GM12872 (cell line): ENCODE measurements around the gene TUBGCP2.

Source experiments
- TF ChIP-seq, protein P1 (sequence below): IDR thresholded peaks from 3 replicates; pipeline ENCODE4 v1.5.1; 2011; ENCODE audit warnings: low read depth, mild to moderate bottlenecking, low read length, moderate library complexity; ENCODE audit not compliant: insufficient read depth

The TUBGCP2 gene

DNA sequence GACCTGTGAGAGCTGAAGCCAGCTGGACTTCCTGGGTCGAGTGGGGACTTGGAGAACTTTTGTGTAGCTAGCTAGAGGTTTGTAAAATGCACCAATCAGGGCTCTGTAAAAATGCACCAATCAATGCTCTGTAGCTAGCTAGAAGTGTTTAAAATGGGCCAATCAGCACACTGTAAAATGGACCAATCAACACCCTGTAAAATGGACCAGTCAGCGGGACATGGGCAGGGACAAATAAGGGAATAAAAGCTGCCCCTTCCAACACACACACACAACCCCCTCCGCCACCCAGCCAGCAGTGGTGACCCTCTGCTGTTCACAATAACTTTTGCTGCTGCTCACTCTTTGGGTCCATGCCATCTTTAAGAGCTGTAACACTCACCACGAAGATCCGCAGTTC lies 7.2 kb upstream of the TUBGCP2 start:
- TF ChIP-seq, protein P1, sequence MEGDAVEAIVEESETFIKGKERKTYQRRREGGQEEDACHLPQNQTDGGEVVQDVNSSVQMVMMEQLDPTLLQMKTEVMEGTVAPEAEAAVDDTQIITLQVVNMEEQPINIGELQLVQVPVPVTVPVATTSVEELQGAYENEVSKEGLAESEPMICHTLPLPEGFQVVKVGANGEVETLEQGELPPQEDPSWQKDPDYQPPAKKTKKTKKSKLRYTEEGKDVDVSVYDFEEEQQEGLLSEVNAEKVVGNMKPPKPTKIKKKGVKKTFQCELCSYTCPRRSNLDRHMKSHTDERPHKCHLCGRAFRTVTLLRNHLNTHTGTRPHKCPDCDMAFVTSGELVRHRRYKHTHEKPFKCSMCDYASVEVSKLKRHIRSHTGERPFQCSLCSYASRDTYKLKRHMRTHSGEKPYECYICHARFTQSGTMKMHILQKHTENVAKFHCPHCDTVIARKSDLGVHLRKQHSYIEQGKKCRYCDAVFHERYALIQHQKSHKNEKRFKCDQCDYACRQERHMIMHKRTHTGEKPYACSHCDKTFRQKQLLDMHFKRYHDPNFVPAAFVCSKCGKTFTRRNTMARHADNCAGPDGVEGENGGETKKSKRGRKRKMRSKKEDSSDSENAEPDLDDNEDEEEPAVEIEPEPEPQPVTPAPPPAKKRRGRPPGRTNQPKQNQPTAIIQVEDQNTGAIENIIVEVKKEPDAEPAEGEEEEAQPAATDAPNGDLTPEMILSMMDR = no peak

DNA sequence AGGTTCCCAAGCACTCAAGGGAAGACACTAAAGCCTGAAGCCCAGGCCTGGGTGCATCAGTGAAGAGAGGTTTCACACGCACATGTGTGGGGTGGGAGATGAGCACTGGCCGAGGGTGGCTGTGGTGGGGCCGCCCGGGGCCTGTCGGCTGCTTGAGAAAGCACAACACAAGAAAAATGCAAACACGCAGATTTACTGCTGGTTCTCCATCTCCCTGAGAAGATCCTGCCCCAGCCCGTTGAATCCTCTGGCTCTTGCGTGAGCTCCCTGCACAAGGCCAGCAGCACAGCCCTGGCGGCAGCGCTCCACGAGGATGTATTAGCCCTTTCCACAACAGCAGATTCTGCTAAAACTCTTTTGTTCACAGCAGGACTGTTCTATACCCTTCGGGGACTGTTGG lies 6.2 kb upstream of the TUBGCP2 start:
- TF ChIP-seq, protein P1 = no peak

DNA sequence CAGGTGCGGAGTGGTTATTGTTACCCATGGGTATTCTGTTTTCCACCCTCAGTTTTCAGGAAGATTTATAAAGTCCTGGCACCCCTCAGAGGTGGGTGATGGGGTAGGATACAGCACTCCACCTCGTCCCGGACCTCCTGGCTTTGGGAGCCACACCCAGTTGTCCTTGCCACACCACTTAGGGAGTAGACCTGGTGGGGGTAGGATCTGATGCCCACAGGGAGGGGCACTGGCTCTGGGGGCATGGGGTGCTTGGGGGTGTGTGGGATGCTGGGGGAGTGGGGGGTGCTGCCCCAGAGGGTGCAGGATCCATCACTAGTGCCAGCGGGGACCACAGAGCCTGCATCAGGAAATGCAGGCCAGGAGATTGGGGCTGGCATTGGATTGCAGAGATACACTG lies 4.5 kb upstream of the TUBGCP2 start:
- TF ChIP-seq, protein P1 = no peak

DNA sequence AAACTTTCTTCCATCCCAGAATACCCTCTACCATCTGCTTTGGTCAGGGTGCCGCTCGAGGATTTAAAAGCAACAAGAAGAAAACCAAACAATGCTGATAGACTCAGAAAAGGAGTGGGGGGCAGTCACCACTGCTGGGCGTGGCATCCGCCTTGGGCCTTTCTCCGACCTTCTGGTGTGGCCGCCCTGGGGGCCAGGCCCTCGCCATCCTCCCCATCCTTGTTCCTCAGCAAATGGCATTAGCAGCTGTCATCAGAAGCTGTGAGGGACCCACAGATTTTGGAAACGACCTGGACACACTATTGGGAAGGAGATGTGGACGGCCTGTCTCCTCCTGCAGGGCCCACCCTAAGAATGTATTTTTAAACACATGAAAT lies 4.1 kb upstream of the TUBGCP2 start:
- TF ChIP-seq, protein P1 = no peak

DNA sequence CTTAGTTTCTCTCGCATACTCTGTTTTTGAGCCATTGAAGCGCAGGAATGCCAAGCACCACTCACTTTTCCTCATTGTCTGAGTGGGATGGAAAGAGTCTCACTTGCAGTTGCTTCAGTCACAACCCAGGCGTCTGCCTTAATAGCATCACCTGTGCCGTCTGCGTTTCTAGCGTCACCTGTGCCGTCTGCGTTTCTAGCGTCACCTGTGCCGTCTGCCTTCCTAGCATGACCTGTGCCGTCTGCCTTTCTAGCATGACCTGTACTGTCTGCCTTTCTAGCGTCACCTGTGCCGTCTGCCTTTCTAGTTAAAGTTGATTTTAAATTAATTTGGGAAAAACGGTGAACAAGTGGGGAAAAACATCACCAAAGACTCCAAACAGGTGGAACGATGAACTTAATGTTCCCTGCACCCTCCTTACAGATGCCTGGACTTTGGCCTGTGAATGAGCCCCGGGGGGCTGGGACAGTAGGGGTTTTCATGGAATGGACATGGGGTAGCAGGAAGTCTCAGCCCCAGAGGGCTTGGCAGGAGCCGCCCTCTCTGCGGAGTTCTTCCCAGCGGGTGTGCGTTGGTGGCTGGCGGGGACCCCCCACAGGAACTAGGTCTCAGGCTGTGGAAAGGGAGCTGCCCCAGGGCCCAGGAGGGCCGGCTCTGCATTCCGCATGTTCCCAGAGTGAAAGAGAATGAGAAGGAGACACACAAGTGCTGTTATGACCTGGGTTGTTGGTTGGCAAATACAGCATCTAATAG lies 3.5 kb upstream of the TUBGCP2 start:
- TF ChIP-seq, protein P1 = no peak

DNA sequence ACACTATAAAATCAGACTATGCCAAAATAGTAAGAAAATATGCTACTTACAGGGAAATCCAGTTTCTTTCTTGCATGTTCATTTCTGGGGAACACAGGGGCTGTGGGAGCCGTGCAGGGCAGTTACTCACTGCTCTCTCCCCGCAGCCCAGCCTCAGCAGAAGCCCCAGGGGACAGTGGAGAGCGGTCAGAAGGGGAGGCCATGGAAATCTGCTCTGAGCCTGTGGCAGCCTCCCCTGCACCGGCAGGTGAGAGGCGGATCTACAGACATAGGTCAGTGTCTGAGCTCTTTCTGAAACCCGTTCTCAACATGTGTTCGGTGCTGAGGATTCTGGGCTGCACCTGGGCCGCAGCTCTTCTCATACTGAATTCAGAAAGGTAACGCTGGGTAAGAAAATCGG lies 2.9 kb upstream of the TUBGCP2 start:
- TF ChIP-seq, protein P1 = no peak

DNA sequence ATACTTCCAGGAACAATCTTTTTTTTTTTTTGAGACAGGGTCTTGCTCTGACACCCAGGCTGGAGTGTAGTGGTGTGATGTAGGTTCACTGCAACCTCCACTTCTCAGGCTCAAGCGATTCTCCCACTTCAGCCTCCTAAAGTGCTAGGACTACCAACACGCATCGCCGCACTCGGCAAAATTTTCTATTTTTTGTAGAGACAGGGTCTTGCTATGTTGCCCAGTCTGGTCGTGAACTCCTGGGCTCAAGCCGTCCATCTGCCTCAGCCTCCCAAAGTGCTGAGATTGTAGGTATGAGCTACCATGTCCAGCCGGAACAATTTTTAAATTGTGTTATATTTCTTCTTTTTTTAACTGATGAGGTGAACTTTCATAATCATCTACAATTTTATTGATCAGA lies 2.1 kb upstream of the TUBGCP2 start:
- TF ChIP-seq, protein P1 = no peak
